GM10266 (cell line): ENCODE results near the gene ALDH1A2.
"Not testable (repeated sequence)": the region's sequence is repeated elsewhere in the genome, so short reads cannot be mapped to it uniquely, and the experiment has no call there.

ENCODE experiments used
- DNase-seq: peaks from one replicate; pipeline ENCODE4 v3.0.0; 2012; ENCODE audit errors: extremely low spot score
- CTCF ChIP-seq: IDR thresholded peaks from 2 replicates; pipeline ENCODE4 v1.5.1; 2012; ENCODE audit warnings: mild to moderate bottlenecking, low read depth; ENCODE audit not compliant: control insufficient read depth, insufficient read depth; ENCODE audit errors: missing control alignments

Gene ALDH1A2

GRCh38 chr15:58016581-58017175, 48.8 kb downstream of the ALDH1A2 start:
- DNase-seq, result no peak
- TF ChIP-seq CTCF, result no peak

GRCh38 chr15:58015565-58015964, 49.9 kb downstream of the ALDH1A2 start:
- TF ChIP-seq CTCF, result no peak
- no peak for DNase-seq

- no peak for DNase-seq
- TF ChIP-seq CTCF, result no peak
These were observed 51.0 kb downstream of the ALDH1A2 start for GRCh38 chr15:58014470-58014869.

- no peak for TF ChIP-seq CTCF
These were observed 51.5 kb downstream of the ALDH1A2 start for GRCh38 chr15:58014040-58014439.

GRCh38 chr15:58010983-58011382, 54.5 kb downstream of the ALDH1A2 start:
- DNase-seq, result no peak
- TF ChIP-seq CTCF, result no peak

More at GRCh38 chr15:58014040-58014439, 51.5 kb downstream of the ALDH1A2 start:
- DNase-seq, result no peak

- DNase-seq, result no peak
- TF ChIP-seq CTCF, result no peak
These were observed 61.7 kb downstream of the ALDH1A2 start for GRCh38 chr15:58003810-58004209.

- no peak for TF ChIP-seq CTCF
- DNase-seq, result no peak
These were observed 63.0 kb downstream of the ALDH1A2 start for GRCh38 chr15:58002338-58003126.

GRCh38 chr15:57999699-58000098, 65.8 kb downstream of the ALDH1A2 start:
- DNase-seq, result not testable (repeated sequence)
